Measurements from ENCODE around the gene PCMTD2. TPM values are rescaled to one million over a fixed set of nuclear protein-coding genes. Genes with fewer than 3 reads are reported as not detected.

PCMTD2 gene
- total and polyA plus RNA-seq, 2 donors from 2014 or later, result 25.0 to 53.8 TPM

DNA sequence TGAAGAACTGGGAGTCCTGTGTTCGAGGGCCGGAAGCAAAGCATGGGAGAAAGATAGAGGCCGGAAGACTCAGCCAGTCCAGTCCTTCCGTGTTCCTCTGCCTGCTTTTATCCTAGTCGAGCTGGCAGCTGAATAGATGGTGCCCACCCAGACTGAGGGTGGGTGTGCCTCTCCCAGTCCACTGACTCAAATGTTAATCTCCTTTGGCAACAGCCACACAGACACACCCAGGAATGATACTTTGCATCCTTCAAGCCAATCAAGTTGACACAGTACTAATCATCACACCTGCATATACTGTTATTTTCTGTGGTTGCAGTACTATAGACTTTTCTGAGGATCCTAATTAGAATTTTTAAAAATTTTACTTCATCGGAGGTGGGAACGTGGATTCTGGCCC lies 21.3 kb downstream of the PCMTD2 start:
- no peaks in the 10 kb centered on the region for H3K9me3 ChIP-seq (ENCODE audit: control insufficient read depth in 2 of 3, insufficient read depth in 1 of 3, low read length in 3 of 3)

GRCh38 chr20:64277571-64278316 lies 22.2 kb downstream of the PCMTD2 start:
- Histone ChIP-seq H3K36me3 (ENCODE audit: control insufficient read depth in 2 of 3, insufficient read depth in 3 of 3, low read length in 3 of 3) (peaks cover 0 to 4% (median 0%) of the 10 kb centered on the region in 3 donors), H3K27ac (ENCODE audit: low read depth in 2 of 2, low read length in 2 of 2) (no peak overlapping the region), H3K4me1 (ENCODE audit: control insufficient read depth in 2 of 3, insufficient read depth in 2 of 3, low read depth in 1 of 3, low read length in 3 of 3) (no peaks in the 10 kb centered on the region), H3K27me3 (ENCODE audit: control insufficient read depth, insufficient read depth, low read length) (no peaks in the 10 kb centered on the region), H3K4me3 (ENCODE audit: low read length in 3 of 3) (no peak overlapping the region), H3K9ac (ENCODE audit: low read length in 3 of 3) (no peak overlapping the region), H3K9me3 (ENCODE audit: control insufficient read depth in 2 of 3, insufficient read depth in 1 of 3, low read length in 3 of 3) (no peaks in the 10 kb centered on the region)
- TF ChIP-seq, protein P1, sequence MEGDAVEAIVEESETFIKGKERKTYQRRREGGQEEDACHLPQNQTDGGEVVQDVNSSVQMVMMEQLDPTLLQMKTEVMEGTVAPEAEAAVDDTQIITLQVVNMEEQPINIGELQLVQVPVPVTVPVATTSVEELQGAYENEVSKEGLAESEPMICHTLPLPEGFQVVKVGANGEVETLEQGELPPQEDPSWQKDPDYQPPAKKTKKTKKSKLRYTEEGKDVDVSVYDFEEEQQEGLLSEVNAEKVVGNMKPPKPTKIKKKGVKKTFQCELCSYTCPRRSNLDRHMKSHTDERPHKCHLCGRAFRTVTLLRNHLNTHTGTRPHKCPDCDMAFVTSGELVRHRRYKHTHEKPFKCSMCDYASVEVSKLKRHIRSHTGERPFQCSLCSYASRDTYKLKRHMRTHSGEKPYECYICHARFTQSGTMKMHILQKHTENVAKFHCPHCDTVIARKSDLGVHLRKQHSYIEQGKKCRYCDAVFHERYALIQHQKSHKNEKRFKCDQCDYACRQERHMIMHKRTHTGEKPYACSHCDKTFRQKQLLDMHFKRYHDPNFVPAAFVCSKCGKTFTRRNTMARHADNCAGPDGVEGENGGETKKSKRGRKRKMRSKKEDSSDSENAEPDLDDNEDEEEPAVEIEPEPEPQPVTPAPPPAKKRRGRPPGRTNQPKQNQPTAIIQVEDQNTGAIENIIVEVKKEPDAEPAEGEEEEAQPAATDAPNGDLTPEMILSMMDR (IDR thresholded peaks at IDR 0.05; ENCODE audit: borderline replicate concordance, extremely low read depth, insufficient read depth), result no peak
- DNase-seq, result no peak
- FAIRE-seq, result no peak
- intact Hi-C loops (cut with DNase I), result no loop called here

More for the DNA sequence above, 21.3 kb downstream of the PCMTD2 start:
- TF ChIP-seq, protein P1 (IDR thresholded peaks at IDR 0.05; ENCODE audit: borderline replicate concordance, extremely low read depth, insufficient read depth), result no peak
- H3K4me1 ChIP-seq (ENCODE audit: control insufficient read depth in 2 of 3, insufficient read depth in 2 of 3, low read depth in 1 of 3, low read length in 3 of 3), result no peaks in the 10 kb centered on the region
- no peak overlapping the region for H3K9ac ChIP-seq (ENCODE audit: low read length in 3 of 3)
- no peaks in the 10 kb centered on the region for H3K27me3 ChIP-seq (ENCODE audit: control insufficient read depth, insufficient read depth, low read length)
- peaks cover 0 to 4% (median 0%) of the 10 kb centered on the region in 3 donors for H3K36me3 ChIP-seq (ENCODE audit: control insufficient read depth in 2 of 3, insufficient read depth in 3 of 3, low read length in 3 of 3)
- no peak overlapping the region for H3K4me3 ChIP-seq (ENCODE audit: low read length in 3 of 3)
- intact Hi-C loops (cut with DNase I), result no loop called here
- DNase-seq (no peak), FAIRE-seq (no peak)
- H3K27ac ChIP-seq (ENCODE audit: low read depth in 2 of 2, low read length in 2 of 2), result no peak overlapping the region

DNA sequence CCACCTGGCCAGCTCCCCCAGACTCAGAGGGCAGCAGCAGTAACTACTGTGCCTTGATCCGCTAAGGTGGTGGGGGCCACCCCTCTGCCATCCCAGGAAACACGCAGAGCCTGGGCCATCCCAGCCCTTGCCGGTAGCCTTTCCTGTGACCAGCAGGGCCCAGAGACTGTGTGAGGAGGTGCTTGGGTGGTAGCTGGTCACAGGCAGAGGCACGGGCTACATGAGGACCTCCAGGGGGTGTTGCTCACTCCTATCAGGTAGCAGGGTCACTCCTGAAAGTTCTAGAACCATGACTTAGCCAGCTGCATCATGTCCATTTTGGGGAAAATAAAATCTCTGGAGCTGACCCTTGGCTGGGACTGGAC lies 22.8 kb downstream of the PCMTD2 start:
- intact Hi-C loops (cut with DNase I), result no loop called here
- Histone ChIP-seq H3K27ac (ENCODE audit: low read depth in 2 of 2, low read length in 2 of 2) (no peak overlapping the region), H3K4me1 (ENCODE audit: control insufficient read depth in 2 of 3, insufficient read depth in 2 of 3, low read depth in 1 of 3, low read length in 3 of 3) (no peaks in the 10 kb centered on the region), H3K36me3 (ENCODE audit: control insufficient read depth in 2 of 3, insufficient read depth in 3 of 3, low read length in 3 of 3) (peaks cover 0 to 4% (median 0%) of the 10 kb centered on the region in 3 donors), H3K9me3 (ENCODE audit: control insufficient read depth in 2 of 3, insufficient read depth in 1 of 3, low read length in 3 of 3) (no peaks in the 10 kb centered on the region), H3K9ac (ENCODE audit: low read length in 3 of 3) (no peak overlapping the region), H3K27me3 (ENCODE audit: control insufficient read depth, insufficient read depth, low read length) (no peaks in the 10 kb centered on the region), H3K4me3 (ENCODE audit: low read length in 3 of 3) (no peak overlapping the region)
- FAIRE-seq (no peak), DNase-seq (no peak)
- TF ChIP-seq, protein P1 (IDR thresholded peaks at IDR 0.05; ENCODE audit: borderline replicate concordance, extremely low read depth, insufficient read depth), result no peak

Data from kidney (tissue), 14 donors.